Astrocyte (in vitro differentiated cells and primary cell): ENCODE data around the gene CHST7. TPM values are rescaled to one million over a fixed set of nuclear protein-coding genes. Genes with fewer than 3 reads are reported as not detected.
A peak's percentile ranks its signal among the peaks of the same experiment; 100 is the strongest.

Source experiments
- DNase-seq: peaks from one replicate; pipeline ENCODE4 v3.0.0-alpha.2; 2010; ENCODE audit warnings: low read depth
- FAIRE-seq: peaks from 2 replicates; lab custom pipeline; 2011; peaks lifted over from hg19 to GRCh38; lab: Jason Lieb, UNC
- H2AFZ ChIP-seq: 2 replicates; pipeline ENCODE4 v1.6.0; 2012; ENCODE audit warnings: low read depth, low read length, inconsistent platforms
- H3K27ac ChIP-seq: 2 replicates; pipeline ENCODE4 v1.5.1; 2011; ENCODE audit warnings: low read depth, low read length, inconsistent platforms
- H3K27me3 ChIP-seq: 2 replicates; pipeline ENCODE4 v1.6.0; 2011; ENCODE audit warnings: low read length, inconsistent platforms; ENCODE audit not compliant: insufficient read depth
- H3K36me3 ChIP-seq: 2 replicates; pipeline ENCODE4 v1.5.1; 2011; ENCODE audit warnings: low read length, inconsistent platforms; ENCODE audit not compliant: insufficient read depth
- H3K4me1 ChIP-seq: 2 replicates; pipeline ENCODE4 v1.5.1; 2011; ENCODE audit warnings: low read length, inconsistent platforms; ENCODE audit not compliant: insufficient read depth
- H3K4me2 ChIP-seq: 2 replicates; pipeline ENCODE4 v1.6.0; 2012; ENCODE audit warnings: low read length, inconsistent platforms
- H3K4me3 ChIP-seq: 2 replicates; pipeline ENCODE4 v1.5.1; 2011; ENCODE audit warnings: low read depth, mild to moderate bottlenecking, low read length, inconsistent platforms; ENCODE audit not compliant: insufficient read depth
- H3K79me2 ChIP-seq: 2 replicates; pipeline ENCODE4 v1.6.0; 2012; ENCODE audit warnings: mild to moderate bottlenecking, low read length, inconsistent platforms; ENCODE audit not compliant: insufficient read depth
- H3K9ac ChIP-seq: 2 replicates; pipeline ENCODE4 v1.6.0; 2012; ENCODE audit warnings: mild to moderate bottlenecking, low read length, inconsistent platforms
- H3K9me3 ChIP-seq: 2 replicates; pipeline ENCODE4 v1.5.1; 2012; ENCODE audit warnings: low read depth, mild to moderate bottlenecking, low read length, inconsistent platforms; ENCODE audit not compliant: insufficient read depth
- H4K20me1 ChIP-seq: 2 replicates; pipeline ENCODE4 v1.6.0; 2012; ENCODE audit warnings: low read length, inconsistent platforms; ENCODE audit not compliant: insufficient read depth
- H3K27ac Mint-ChIP-seq: one replicate; pipeline ENCODE4 v1.8.0; 2021; ENCODE audit warnings: mild to moderate bottlenecking, mixed read lengths; ENCODE audit not compliant: unreplicated experiment
- H3K27me3 Mint-ChIP-seq: one replicate; pipeline ENCODE4 v1.8.0; 2021; ENCODE audit warnings: low read depth, mixed read lengths; ENCODE audit not compliant: unreplicated experiment
- H3K36me3 Mint-ChIP-seq: one replicate; pipeline ENCODE4 v1.8.0; 2021; ENCODE audit warnings: low read depth, mixed read lengths; ENCODE audit not compliant: unreplicated experiment
- H3K4me1 Mint-ChIP-seq: one replicate; pipeline ENCODE4 v1.8.0; 2021; ENCODE audit warnings: low read depth, mixed read lengths; ENCODE audit not compliant: unreplicated experiment
- H3K4me3 Mint-ChIP-seq: one replicate; pipeline ENCODE4 v1.8.0; 2021; ENCODE audit warnings: mild to moderate bottlenecking, moderate library complexity, mixed read lengths; ENCODE audit not compliant: unreplicated experiment
- H3K9me3 Mint-ChIP-seq: one replicate; pipeline ENCODE4 v1.8.0; 2021; ENCODE audit warnings: mild to moderate bottlenecking, mixed read lengths; ENCODE audit not compliant: unreplicated experiment
- EZH2 ChIP-seq: IDR thresholded peaks from 2 replicates; pipeline ENCODE4 v1.6.1; 2012; ENCODE audit warnings: mild to moderate bottlenecking, low read length, inconsistent platforms; ENCODE audit not compliant: insufficient read depth
- total RNA-seq: library from RNA; stranded (reverse); gene quantifications from 2 replicates; pipeline ENCODE4 v1.2.1, GENCODE V29; 2021
- TF ChIP-seq, protein P1 (sequence below): IDR thresholded peaks from 2 replicates; pipeline ENCODE4 v1.5.1; 2011; ENCODE audit warnings: low read depth, mild to moderate bottlenecking, inconsistent platforms, low read length, moderate library complexity; ENCODE audit not compliant: insufficient read depth

Gene CHST7
- total RNA-seq, 1 donor from 2014 or later: 15.4 TPM

DNA sequence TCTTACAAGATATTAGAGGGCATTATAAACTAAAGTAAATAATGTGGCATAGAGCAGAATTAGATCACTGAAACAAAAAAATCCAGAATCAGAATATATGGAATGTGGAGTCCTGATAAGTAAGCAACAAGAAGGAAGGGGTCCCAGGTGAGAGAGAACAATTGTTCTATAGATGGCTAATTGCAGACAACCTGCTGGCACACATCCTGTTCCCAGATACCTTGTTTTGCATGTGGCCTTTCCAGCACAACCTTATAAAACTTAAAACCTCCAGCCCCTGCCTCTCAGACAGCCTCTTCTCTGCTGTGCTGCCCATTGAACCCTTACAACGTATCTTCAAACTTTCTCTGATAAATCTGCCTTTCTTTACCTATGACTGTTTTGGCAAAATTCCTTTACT lies 23.7 kb upstream of the CHST7 start:
- peaks cover 12% of the 10 kb centered on the region for H3K4me1 ChIP-seq
- no peak overlapping the region for H3K4me3 ChIP-seq
- H3K27ac ChIP-seq: no peak overlapping the region
- Mint-ChIP-seq H3K4me3 (no peak overlapping the region), H3K36me3 (peaks cover 10% of the 10 kb centered on the region), H3K4me1 (peaks cover 13% of the 10 kb centered on the region), H3K27me3 (no peaks in the 10 kb centered on the region), H3K27ac (peak overlapping the region; percentile 58), H3K9me3 (no peaks in the 10 kb centered on the region)
- peaks cover 5% of the 10 kb centered on the region for H3K36me3 ChIP-seq
- H3K9ac ChIP-seq: no peak overlapping the region
- peaks cover 44% of the 10 kb centered on the region for H3K79me2 ChIP-seq
- no peak for TF ChIP-seq EZH2
- TF ChIP-seq, protein P1, sequence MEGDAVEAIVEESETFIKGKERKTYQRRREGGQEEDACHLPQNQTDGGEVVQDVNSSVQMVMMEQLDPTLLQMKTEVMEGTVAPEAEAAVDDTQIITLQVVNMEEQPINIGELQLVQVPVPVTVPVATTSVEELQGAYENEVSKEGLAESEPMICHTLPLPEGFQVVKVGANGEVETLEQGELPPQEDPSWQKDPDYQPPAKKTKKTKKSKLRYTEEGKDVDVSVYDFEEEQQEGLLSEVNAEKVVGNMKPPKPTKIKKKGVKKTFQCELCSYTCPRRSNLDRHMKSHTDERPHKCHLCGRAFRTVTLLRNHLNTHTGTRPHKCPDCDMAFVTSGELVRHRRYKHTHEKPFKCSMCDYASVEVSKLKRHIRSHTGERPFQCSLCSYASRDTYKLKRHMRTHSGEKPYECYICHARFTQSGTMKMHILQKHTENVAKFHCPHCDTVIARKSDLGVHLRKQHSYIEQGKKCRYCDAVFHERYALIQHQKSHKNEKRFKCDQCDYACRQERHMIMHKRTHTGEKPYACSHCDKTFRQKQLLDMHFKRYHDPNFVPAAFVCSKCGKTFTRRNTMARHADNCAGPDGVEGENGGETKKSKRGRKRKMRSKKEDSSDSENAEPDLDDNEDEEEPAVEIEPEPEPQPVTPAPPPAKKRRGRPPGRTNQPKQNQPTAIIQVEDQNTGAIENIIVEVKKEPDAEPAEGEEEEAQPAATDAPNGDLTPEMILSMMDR: no peak
- H2AFZ ChIP-seq: no peak overlapping the region
- no peak overlapping the region for H3K4me2 ChIP-seq
- H3K9me3 ChIP-seq: no peaks in the 10 kb centered on the region
- DNase-seq: no peak
- FAIRE-seq: no peak
- no peaks in the 10 kb centered on the region for H3K27me3 ChIP-seq
- H4K20me1 ChIP-seq: no peaks in the 10 kb centered on the region

DNA sequence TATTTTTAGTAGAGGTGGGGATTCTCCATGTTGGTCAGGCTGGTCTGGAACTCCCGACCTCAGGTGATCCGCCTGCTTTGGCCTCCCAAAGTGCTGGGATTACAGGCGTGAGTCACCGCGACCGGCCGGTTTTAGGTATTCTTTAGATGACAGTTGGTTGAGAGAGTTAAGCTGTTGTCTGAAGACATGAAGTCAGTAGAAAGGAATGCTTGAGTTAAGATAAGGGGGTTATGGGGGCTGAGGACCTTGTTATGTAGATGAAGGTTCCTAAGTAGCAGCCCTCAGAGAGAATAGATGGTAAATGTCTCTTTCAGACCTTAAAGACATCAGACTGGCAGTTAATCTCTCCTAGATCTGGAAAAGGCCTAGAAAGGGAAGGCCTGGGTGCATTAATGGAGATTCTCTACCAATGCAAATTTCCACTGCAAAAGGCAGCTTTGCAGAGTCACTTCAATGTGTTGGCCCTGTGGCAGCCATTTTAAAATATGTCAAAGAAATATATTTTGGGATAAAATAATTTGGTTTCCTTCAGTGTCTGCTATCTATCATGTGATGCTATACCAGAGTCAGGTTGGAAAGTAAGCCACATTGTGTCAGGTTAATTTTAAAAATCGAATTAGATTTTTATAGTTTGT lies 22.0 kb upstream of the CHST7 start:
- Histone ChIP-seq H3K4me3 (no peak overlapping the region), H3K9ac (no peak overlapping the region), H3K27ac (peak overlapping the region; percentile 81), H3K9me3 (no peaks in the 10 kb centered on the region), H4K20me1 (no peaks in the 10 kb centered on the region), H3K79me2 (peaks cover 32% of the 10 kb centered on the region), H3K36me3 (peaks cover 5% of the 10 kb centered on the region), H3K4me2 (peak overlapping the region; percentile 10), H2AFZ (no peak overlapping the region), H3K4me1 (peaks cover 8% of the 10 kb centered on the region), H3K27me3 (no peaks in the 10 kb centered on the region)
- Mint-ChIP-seq H3K4me3 (no peak overlapping the region), H3K27me3 (no peaks in the 10 kb centered on the region), H3K9me3 (no peaks in the 10 kb centered on the region), H3K36me3 (peaks cover 10% of the 10 kb centered on the region), H3K4me1 (peaks cover 12% of the 10 kb centered on the region), H3K27ac (peak overlapping the region; percentile 69)
- FAIRE-seq (no peak), DNase-seq (peak; percentile 77)
- TF ChIP-seq, protein P1: no peak
- TF ChIP-seq EZH2: no peak

DNA sequence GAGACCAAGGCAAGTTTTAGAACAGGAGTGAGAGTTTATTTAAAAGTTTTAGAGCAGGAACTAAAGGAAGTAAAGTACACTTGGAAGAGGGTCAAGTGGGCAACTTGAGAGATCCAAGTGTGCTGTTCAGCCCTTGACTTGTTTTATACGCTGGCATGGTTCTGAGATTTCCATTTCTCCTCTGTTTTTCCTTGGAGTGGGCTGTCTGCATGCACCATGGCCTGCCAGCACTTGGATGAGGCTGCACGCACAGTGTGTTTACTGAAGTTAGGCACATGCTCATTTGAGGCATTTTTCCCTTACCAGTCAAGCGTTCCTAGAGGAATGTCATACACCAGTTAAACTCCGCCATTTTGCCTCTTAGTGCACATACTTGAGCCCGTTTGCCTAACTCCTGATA lies 19.6 kb upstream of the CHST7 start:
- no peak overlapping the region for H3K4me2 ChIP-seq
- H3K27ac ChIP-seq: no peak overlapping the region
- peaks cover 9% of the 10 kb centered on the region for H3K4me1 Mint-ChIP-seq
- no peak for TF ChIP-seq EZH2
- TF ChIP-seq, protein P1: no peak
- no peaks in the 10 kb centered on the region for H3K9me3 Mint-ChIP-seq
- peaks cover 5% of the 10 kb centered on the region for H3K36me3 Mint-ChIP-seq
- H2AFZ ChIP-seq: no peak overlapping the region
- no peaks in the 10 kb centered on the region for H3K27me3 ChIP-seq
- no peak for FAIRE-seq
- no peak overlapping the region for H3K4me3 ChIP-seq
- H3K79me2 ChIP-seq: peaks cover 10% of the 10 kb centered on the region
- DNase-seq: no peak
- H3K27me3 Mint-ChIP-seq: no peaks in the 10 kb centered on the region
- no peaks in the 10 kb centered on the region for H3K9me3 ChIP-seq
- no peak overlapping the region for H3K9ac ChIP-seq
- H3K27ac Mint-ChIP-seq: no peak overlapping the region
- H4K20me1 ChIP-seq: no peaks in the 10 kb centered on the region
- no peak overlapping the region for H3K4me3 Mint-ChIP-seq
- no peaks in the 10 kb centered on the region for H3K4me1 ChIP-seq
- H3K36me3 ChIP-seq: no peaks in the 10 kb centered on the region
